ENCODE data around the gene CGNL1.

The CGNL1 gene

DNA sequence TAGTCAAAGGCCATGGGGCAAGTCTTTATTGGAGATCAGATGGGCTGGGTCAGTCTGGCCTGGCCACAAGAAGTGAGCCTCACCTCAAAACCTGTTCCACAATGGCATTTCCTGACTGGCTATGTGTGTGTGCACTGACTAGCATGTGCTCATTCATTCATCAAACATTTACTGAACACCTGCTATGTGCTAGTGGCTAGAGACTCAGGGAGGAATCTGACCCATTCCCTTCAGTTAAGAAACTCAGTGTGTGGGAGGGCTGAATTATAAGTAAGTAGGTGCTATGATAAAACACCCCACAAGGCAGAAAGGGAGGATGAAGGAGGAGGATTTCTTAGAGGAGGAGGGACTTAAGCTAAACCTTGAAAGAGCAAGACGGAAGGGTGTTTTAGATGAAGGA is 5.4 kb upstream of the CGNL1 start:
- ATAC-seq (no peak), DNase-seq (ENCODE audit: low spot score in 2 of 2) (no peak)
- Mint-ChIP-seq H3K4me3 (no peak overlapping the region), H3K4me1 (peaks cover 3% of the 10 kb centered on the region), H3K36me3 (no peaks in the 10 kb centered on the region), H3K27ac (no peak overlapping the region), H3K9me3 (no peaks in the 10 kb centered on the region)

DNA sequence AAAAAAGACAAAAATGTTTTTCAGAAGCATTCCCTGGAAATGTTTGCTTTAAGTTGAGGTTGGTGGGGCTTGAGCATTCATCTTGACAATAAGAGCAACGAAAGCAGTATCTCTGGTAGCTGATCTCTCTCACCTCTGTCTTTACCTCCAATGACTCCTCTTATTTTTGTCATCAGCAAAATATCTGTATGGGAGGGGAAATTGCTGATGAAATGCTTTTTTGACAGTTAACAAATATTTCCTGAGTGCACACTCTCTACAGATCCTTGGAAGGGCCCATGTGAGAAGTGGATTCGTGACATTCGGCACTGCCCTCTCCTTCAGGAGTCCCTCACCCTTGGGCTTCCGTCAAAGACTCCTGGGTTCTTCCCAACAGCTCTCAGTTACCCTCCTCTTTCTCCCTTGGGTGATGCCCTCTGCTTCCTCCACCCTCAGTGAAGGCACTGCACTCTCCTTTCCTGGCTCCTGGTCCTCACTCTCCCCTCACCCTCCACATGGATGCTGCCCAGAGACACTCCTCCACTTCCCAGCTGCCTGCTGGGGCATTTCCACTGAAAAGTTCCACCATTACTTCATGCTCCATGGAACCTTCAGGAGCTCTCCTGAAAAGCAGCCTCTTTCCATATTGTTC is 2.9 kb upstream of the CGNL1 start:
- no peaks in the 10 kb centered on the region for H3K36me3 Mint-ChIP-seq
- no peaks in the 10 kb centered on the region for H3K9me3 Mint-ChIP-seq
- H3K27ac Mint-ChIP-seq, result no peak overlapping the region
- ATAC-seq (no peak), DNase-seq (ENCODE audit: low spot score in 2 of 2) (no peak)
- no peak overlapping the region for H3K4me3 Mint-ChIP-seq
- H3K4me1 Mint-ChIP-seq, result peaks cover 12% of the 10 kb centered on the region

DNA sequence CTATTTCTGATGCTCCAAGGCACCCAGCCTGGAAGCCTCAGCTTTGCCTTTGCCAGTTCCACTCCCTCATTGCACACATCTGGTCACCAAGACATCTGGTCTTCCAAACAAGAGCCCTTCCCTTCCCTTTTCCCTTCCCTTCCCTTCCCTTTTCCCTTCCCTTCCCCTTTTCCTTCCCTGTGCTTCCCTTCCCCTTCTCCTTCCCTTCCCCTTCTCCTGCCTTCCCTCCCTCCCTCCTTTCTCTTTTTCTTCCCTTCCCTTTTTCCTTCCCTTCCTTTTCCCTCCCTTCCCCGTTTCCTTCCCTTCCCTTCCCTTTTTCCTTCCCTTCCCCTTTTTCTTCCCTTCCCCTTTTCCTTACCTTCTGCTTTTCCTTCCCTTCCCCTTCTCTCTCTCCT is 2.4 kb upstream of the CGNL1 start:
- Mint-ChIP-seq H3K27ac (no peak overlapping the region), H3K36me3 (no peaks in the 10 kb centered on the region), H3K4me3 (no peak overlapping the region), H3K9me3 (no peaks in the 10 kb centered on the region), H3K4me1 (peaks cover 12% of the 10 kb centered on the region)
- DNase-seq (ENCODE audit: low spot score in 2 of 2) (no peak), ATAC-seq (no peak)

DNA sequence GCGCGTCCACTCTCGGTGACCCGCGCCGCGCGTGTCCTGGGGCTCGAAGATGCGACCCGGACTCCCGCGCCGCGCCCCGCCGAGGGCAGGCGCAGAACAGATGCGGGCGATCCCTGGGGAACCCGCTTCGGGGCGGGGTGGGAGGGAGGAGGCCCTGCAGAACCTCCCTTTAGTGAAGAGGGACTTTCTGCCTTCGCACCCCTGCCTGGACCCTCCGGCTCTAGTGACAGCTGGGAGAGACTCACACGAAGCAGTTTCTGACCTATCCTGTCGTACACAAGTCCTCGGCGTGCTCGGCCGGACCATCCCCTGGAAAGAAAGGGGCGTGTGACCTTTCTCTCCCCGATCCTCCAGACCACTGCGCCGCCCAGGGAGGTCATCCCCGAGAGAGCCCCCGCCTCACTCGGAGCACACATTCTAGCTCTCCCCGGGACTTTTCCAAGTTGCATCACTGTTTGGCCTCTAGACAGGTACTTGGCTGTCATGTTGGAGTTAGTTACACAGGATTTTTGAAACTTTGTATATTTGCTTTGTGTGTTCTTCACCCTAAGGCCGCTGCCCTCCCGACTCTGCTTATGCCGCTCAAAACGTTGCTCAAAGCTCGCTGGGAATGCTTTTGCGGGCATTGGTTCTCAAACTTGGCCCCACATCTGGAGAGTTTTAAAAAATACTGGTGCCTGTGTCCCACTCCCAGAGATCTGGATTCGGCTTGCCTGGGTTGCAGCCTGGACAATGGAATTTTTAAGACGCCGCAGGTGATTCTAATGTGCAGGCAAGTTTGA is 582 bp downstream of the CGNL1 start:
- H3K36me3 Mint-ChIP-seq, result no peaks in the 10 kb centered on the region
- ATAC-seq (no peak), DNase-seq (ENCODE audit: low spot score in 2 of 2) (no peak)
- H3K9me3 Mint-ChIP-seq, result no peaks in the 10 kb centered on the region
- peak overlapping the region; percentile 16 for H3K4me3 Mint-ChIP-seq
- no peak overlapping the region for H3K27ac Mint-ChIP-seq
- H3K4me1 Mint-ChIP-seq, result peaks cover 12% of the 10 kb centered on the region

DNA sequence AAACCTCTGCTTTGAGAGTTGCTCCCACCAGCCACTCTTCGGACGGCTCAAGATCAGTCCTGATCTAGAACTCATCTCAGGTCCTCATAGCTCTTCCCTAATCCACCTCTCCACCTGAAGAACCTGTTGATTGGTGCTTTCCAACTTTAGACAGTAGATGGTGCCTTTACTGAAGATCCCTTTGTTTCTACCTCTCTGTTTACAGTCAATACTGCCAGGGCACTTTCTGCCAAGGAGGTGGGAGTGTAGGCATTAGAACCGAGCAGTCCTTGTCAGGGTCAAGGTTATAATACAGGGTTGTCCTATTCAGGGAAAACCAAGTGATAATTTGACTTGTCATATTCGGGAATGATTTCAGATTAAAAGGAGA is 1.2 kb downstream of the CGNL1 start:
- Mint-ChIP-seq H3K27ac (no peak overlapping the region), H3K36me3 (no peaks in the 10 kb centered on the region), H3K4me1 (peaks cover 12% of the 10 kb centered on the region), H3K9me3 (no peaks in the 10 kb centered on the region), H3K4me3 (no peak overlapping the region)
- ATAC-seq (no peak), DNase-seq (ENCODE audit: low spot score in 2 of 2) (no peak)

DNA sequence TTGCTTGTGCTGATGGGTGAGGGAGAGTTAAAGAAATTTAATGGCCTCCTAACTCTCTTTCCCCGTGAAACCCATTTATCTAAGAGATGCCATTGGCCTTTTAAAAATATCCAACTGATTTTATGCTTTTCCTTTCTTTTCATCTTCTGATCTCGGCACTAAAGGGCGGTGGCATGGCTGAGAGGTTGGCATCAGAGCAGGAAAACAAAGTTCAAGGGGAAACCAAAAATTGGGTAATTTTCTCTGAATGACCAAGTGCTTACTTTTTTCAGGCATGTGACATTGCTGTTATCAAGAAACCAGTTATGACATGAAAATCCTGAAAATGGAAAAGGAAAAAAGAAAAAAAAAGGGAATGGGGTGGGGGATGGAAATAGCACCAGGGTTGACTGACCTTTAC is 3.2 kb downstream of the CGNL1 start:
- no peak for DNase-seq (ENCODE audit: low spot score in 2 of 2)
- ATAC-seq, result no peak
- H3K4me3 Mint-ChIP-seq, result no peak overlapping the region
- no peaks in the 10 kb centered on the region for H3K9me3 Mint-ChIP-seq
- H3K27ac Mint-ChIP-seq, result no peak overlapping the region
- H3K4me1 Mint-ChIP-seq, result peaks cover 12% of the 10 kb centered on the region
- no peaks in the 10 kb centered on the region for H3K36me3 Mint-ChIP-seq

DNA sequence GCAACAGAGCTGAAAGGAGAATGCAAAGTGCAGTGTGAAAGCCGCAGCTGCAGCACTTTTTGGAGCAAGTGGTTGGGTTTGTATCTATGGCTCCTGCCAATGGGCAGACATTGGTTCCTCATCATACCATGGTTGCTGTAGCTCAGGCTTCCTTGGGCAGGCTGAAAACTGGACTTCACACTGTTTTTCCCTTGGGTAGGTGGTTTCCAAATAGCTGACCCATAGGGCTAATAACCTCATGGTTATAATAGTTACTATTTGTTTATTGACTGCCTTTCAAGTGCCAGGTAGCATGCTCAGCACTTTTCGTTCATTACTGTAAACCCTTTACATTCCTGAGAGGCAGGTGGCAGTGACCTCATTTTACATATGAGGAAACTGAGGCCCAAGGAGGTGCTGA is 4.5 kb downstream of the CGNL1 start:
- no peak overlapping the region for H3K4me3 Mint-ChIP-seq
- DNase-seq (ENCODE audit: low spot score in 2 of 2), result no peak
- H3K9me3 Mint-ChIP-seq, result no peaks in the 10 kb centered on the region
- H3K27ac Mint-ChIP-seq, result no peak overlapping the region
- peaks cover 10% of the 10 kb centered on the region for H3K4me1 Mint-ChIP-seq
- no peak for ATAC-seq
- H3K36me3 Mint-ChIP-seq, result no peaks in the 10 kb centered on the region

DNA sequence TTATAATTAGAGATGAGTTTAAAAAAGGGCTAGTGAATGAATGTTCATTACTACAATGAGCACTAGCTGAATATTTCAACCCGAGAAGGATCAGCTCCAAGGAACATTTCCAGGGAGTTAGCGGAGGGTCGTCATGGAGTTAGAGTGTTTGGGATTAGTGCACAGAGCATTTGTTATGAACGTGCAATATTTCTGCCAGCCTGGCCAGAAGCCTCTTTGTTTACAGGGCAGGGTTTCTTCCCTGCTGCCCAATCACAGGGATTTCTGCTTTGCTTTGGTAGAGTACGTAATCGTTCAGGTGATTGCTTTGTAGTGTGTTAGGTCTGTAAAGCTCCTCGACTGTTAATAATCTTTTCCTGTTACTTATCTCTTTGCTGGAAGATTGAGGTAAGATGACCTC is 5.9 kb downstream of the CGNL1 start:
- no peaks in the 10 kb centered on the region for H3K9me3 Mint-ChIP-seq
- no peaks in the 10 kb centered on the region for H3K36me3 Mint-ChIP-seq
- no peak overlapping the region for H3K4me3 Mint-ChIP-seq
- DNase-seq (ENCODE audit: low spot score in 2 of 2) (no peak), ATAC-seq (no peak)
- H3K27ac Mint-ChIP-seq, result no peak overlapping the region
- peaks cover under 1% of the 10 kb centered on the region for H3K4me1 Mint-ChIP-seq

DNA sequence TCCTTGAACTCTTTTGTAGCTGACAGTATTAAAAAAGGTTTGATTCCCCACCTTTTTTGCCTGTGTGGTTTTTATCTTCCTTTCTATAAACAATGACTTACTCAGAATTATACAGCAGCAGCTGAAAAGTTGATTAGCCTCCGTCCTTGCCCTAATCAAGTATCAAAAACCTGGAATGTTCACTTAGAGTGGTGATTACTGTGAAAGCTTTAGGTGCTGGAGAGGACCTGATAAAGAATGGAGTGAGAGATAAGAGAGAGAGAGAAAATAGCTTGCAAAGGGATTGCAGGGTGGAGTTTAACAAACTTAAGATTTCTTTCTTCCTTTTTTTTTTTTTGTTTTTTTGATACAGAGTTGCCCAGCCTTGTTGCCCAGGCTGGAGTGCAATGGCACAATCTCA is 6.7 kb downstream of the CGNL1 start:
- ATAC-seq (no peak), DNase-seq (ENCODE audit: low spot score in 2 of 2) (no peak)
- Mint-ChIP-seq H3K4me3 (no peak overlapping the region), H3K9me3 (no peaks in the 10 kb centered on the region), H3K27ac (no peak overlapping the region), H3K4me1 (no peaks in the 10 kb centered on the region), H3K36me3 (no peaks in the 10 kb centered on the region)

DNA sequence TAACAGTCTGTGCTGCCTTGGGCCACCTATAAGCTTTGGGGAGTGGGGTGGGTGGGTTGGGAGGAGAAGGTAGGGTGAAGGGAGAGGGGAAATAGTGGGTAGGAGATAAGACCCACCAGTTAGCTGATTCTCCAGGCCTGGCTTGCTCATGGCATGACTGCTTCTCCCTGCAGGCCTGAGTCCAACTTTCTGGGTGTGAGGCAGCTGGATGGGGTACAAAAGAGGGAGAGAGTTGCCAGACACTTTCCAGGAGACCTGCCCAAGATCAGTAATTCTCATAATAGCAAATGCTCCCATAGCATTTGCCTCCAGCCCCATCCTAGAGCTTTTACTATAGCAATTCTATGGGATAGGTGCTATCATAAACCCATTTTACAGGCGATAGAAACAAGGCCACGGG is 7.7 kb downstream of the CGNL1 start:
- DNase-seq (ENCODE audit: low spot score in 2 of 2) (no peak), ATAC-seq (no peak)
- Mint-ChIP-seq H3K4me3 (no peak overlapping the region), H3K9me3 (no peaks in the 10 kb centered on the region), H3K4me1 (no peaks in the 10 kb centered on the region), H3K27ac (no peak overlapping the region), H3K36me3 (no peaks in the 10 kb centered on the region)

DNA sequence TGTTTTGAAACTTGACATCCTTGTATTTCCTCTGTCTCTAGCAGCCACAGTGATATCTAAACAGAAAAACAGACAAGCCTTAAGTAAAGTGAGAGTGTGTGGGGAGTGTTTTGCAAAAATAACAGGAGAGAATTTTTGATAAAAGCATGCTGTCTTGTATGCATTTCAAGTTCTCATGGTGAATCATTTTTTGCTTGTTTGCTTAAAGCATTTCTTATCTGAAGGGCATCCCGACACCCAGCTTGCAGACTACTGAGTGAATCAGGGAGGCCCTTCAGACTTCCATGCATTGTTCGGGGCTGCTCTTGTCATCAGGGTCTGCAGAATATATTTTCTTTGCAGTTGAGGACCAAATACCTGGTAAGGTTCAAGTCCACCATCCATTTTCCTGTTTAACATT is 8.5 kb downstream of the CGNL1 start:
- H3K9me3 Mint-ChIP-seq, result no peaks in the 10 kb centered on the region
- H3K4me3 Mint-ChIP-seq, result no peak overlapping the region
- ATAC-seq (no peak), DNase-seq (ENCODE audit: low spot score in 2 of 2) (no peak)
- no peak overlapping the region for H3K27ac Mint-ChIP-seq
- H3K4me1 Mint-ChIP-seq, result no peaks in the 10 kb centered on the region
- H3K36me3 Mint-ChIP-seq, result no peaks in the 10 kb centered on the region

DNA sequence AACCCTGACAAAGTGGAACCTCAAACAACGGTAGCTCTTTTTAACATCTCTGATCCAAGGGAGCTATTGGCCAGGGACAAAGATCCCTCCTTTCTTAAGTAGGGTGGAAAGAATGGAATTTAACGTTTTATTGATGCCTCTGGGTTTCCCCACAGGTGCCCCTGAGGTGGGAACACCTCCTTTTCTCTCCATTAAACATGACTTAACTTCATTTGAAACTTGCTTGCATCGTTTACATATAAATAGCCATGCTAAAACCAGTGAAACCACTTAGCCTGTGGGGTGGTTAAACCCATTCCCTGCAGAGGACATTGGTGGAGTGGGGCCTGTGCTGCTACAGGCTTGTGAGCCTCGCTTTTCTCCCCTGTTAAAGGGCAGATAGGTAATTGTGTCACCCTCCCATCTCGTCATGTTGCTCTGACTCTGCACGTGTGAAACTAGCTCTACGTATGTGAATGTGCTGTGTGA is 9.7 kb downstream of the CGNL1 start:
- DNase-seq (ENCODE audit: low spot score in 2 of 2) (no peak), ATAC-seq (no peak)
- no peak overlapping the region for H3K27ac Mint-ChIP-seq
- no peaks in the 10 kb centered on the region for H3K36me3 Mint-ChIP-seq
- no peak overlapping the region for H3K4me3 Mint-ChIP-seq
- H3K9me3 Mint-ChIP-seq, result no peaks in the 10 kb centered on the region
- no peaks in the 10 kb centered on the region for H3K4me1 Mint-ChIP-seq

DNA sequence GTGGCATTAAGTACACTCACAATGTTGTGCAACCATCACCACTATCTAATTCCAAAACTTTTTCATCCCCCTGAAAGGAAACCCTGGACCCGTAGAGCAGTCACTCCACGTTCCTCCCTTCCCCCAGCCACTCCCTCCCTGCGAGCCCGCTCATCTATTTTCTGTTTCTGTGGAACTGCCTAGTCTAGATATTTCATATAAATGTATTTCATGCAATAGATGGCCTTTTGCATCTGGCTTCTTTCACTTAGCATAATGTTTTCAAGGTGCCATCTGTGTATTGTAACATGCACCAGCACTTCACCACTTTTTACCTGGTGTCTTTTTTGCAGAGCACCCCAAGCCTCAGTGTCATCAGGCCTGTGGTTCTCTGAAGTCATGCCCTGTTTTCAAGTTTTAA is 10.7 kb downstream of the CGNL1 start:
- DNase-seq (ENCODE audit: low spot score in 2 of 2), result no peak
- H3K4me3 Mint-ChIP-seq, result no peak overlapping the region
- no peak for ATAC-seq
- no peaks in the 10 kb centered on the region for H3K36me3 Mint-ChIP-seq
- H3K9me3 Mint-ChIP-seq, result no peaks in the 10 kb centered on the region
- no peak overlapping the region for H3K27ac Mint-ChIP-seq
- no peaks in the 10 kb centered on the region for H3K4me1 Mint-ChIP-seq

DNA sequence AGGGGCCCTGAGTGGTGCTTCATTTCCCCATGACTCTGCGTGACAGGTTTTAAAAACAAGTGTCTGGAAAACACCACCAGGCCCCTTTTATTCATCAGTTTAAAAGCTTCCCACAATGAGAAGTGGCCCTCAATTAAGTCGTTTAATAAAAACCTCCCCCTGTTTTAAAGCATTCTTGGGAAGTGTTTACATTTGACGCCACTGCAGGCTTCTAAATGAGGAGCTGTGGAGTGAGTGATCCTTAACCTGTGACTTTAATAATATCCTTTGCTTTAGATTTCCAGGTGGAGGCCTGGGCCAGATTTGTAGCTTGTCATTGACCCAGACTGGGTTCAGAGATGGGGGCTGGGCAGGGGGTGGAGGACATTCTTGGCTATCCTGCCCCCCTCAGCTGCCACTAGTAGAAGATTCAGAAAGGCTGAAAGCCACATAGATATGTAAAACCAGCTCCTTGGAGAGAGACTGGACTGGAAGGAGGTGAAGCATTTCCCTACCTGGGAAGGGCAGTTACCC is 11.3 kb downstream of the CGNL1 start:
- no peaks in the 10 kb centered on the region for H3K36me3 Mint-ChIP-seq
- no peaks in the 10 kb centered on the region for H3K9me3 Mint-ChIP-seq
- no peak overlapping the region for H3K27ac Mint-ChIP-seq
- DNase-seq (ENCODE audit: low spot score in 2 of 2) (no peak), ATAC-seq (no peak)
- H3K4me1 Mint-ChIP-seq, result no peaks in the 10 kb centered on the region
- H3K4me3 Mint-ChIP-seq, result no peak overlapping the region

DNA sequence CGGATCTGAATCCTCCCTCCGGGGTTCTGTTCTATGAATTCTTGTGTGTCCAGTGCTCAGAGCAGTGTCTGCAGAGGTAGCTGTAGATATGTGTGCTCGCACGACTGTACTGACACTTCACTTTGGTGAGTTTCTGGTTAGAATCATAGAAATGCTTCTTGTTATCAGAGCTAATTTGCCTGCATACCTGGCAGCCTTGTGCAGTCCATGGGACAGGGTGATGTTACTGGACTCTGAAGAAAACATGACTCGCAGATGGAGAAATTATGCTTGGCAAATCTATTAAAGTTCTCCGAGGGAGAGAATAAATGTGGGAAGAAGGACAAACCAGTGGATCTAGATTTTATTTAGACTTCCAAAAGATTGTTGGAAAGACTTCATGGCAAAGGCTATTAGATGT is 12.2 kb downstream of the CGNL1 start:
- no peak for DNase-seq (ENCODE audit: low spot score in 2 of 2)

DNA sequence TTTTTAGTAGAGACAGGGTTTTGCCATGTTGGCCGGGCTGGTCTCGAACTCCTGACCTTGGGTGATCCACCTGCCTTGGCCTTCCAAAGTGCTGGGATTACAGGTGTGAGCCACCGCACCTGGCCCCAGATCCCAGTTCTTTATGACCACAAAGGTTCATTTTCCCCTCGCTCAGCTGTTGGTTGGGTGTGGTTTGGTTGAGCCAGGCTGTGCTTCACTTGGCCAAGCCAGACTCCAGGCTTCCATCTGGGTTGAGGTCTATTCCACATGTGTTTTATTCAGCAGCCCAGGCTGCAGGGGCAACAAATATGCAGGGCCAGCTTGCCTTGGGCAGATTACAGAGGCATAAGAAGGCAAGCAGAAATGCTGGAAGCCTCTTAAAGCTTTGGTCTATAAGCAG is 13.7 kb downstream of the CGNL1 start:
- no peak overlapping the region for H3K27ac Mint-ChIP-seq
- no peak for ATAC-seq
- H3K9me3 Mint-ChIP-seq, result no peaks in the 10 kb centered on the region
- no peaks in the 10 kb centered on the region for H3K36me3 Mint-ChIP-seq
- no peaks in the 10 kb centered on the region for H3K4me1 Mint-ChIP-seq
- H3K4me3 Mint-ChIP-seq, result no peak overlapping the region
- DNase-seq (ENCODE audit: low spot score in 2 of 2), result no peak

More for the DNA sequence above, 12.2 kb downstream of the CGNL1 start:
- no peaks in the 10 kb centered on the region for H3K9me3 Mint-ChIP-seq
- no peak overlapping the region for H3K4me3 Mint-ChIP-seq
- H3K36me3 Mint-ChIP-seq, result no peaks in the 10 kb centered on the region
- no peak for ATAC-seq
- no peaks in the 10 kb centered on the region for H3K4me1 Mint-ChIP-seq
- H3K27ac Mint-ChIP-seq, result no peak overlapping the region
